ENCODE results near the gene PCOLCE2.

GRCh38 chr3:142912402-142913172 lies 23.7 kb upstream of the PCOLCE2 start:
- TF ChIP-seq TAF1 (IDR thresholded peaks at IDR 0.05; ENCODE audit: low read depth), result no peak
- no peak for TF ChIP-seq CREB1 (IDR thresholded peaks at IDR 0.05; ENCODE audit: low read depth)
- TF ChIP-seq EP300 (IDR thresholded peaks at IDR 0.05; ENCODE audit: borderline replicate concordance), result no peak
- TF ChIP-seq REST (IDR thresholded peaks at IDR 0.05; ENCODE audit: low read depth), result no peak
- TF ChIP-seq EGR1 (IDR thresholded peaks at IDR 0.05), result no peak
- no peak for TF ChIP-seq YY1 (IDR thresholded peaks at IDR 0.05; ENCODE audit: low read depth)
